NCI-H82 (cell line): ENCODE results near the gene MTG1.
A peak's percentile ranks its signal among the peaks of the same experiment; 100 is the strongest.
"Not testable (repeated sequence)": the region's sequence is repeated elsewhere in the genome, so short reads cannot be mapped to it uniquely, and the experiment has no call there.

Source experiments
- DNase-seq: peaks from one replicate; lab custom pipeline; 2025; lab: John Stamatoyannopoulos, UW

The MTG1 gene

DNA sequence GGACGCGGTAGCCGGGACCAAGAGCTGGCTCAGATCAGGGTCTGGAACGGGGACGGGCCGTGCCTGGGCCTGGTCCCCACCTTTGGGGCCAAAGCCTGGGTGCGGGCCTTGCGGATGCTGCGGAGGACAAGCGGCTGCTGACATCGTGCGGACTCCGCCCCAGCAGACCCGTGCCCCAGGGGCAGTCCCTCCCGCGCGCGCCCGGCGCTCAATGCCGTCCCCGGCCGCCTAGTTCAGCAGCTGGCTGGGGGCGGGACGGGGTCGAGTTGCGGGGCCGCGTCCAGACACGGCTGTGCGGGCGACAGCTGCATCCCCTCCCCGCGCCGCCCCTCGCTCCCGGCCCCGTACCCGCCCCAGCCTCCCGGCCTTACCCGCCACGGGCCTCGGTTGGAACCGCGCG lies 30.1 kb downstream of the MTG1 start:
- not testable (repeated sequence) for DNase-seq

DNA sequence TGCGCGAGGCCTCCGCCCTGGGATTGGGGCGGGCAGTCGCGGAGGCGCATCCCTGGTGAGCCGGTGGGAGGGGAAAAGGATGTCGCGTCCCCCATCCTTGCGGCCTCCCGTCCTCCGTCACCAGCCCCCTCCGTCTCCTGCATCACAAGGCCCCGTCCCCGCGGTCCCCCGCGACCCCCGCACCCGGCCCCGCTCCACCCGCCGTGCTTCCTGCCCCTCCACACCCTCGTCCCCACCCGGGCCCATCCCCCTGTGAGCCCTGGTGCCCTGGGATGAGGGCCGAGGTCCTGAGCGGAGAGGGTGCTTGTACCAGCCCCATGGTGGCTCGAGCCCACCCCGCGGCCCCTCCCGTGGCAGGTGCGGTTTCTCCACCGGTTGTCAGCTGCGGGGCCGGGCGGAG lies 30.6 kb downstream of the MTG1 start, which contains the start of gene SPRN:
SPRN (minus strand) TSS at position 25 of the 400 bp plus-strand sequence. CDS start 944 bp downstream, outside the sequence.
- DNase-seq = not testable (repeated sequence)

GRCh38 chr10:133429571-133429970 lies 35.6 kb downstream of the MTG1 start:
- DNase-seq = not testable (repeated sequence)

- not testable (repeated sequence) for DNase-seq
Measured at GRCh38 chr10:133431888-133432613, 38.1 kb downstream of the MTG1 start.

- DNase-seq = not testable (repeated sequence)
Measured at GRCh38 chr10:133432789-133433188, 38.8 kb downstream of the MTG1 start.

DNA sequence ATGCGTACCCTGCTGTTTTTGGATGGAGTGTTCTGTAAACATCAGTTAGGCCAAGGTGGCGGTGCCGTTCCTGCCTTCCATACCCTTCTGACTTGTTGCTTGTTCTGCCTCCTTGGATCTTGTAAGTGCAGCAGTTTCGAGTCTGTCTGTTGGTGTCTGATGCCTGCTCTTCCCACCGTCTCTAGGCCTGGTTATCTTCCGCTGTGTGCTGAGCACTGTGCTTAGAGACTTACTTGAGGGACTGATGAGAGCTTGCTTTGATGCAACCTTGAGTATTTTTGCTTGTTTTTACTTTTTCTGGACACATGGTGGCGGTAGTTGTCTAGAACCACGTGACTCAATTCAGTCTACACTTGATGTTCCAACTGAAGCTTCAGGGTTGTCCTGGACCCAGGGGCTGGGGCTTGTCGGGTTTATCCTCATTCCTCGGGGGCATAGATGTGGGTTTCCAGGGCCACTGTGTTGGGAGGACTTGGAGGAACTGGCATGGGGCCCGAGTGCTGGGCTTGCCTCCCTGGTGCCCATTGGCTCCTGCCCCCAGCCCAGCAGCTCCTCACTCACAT lies 44.8 kb downstream of the MTG1 start:
- DNase-seq = peak; percentile 16

GRCh38 chr10:133439517-133440461 lies 45.8 kb downstream of the MTG1 start:
- no peak for DNase-seq

GRCh38 chr10:133440633-133441285 lies 46.8 kb downstream of the MTG1 start:
- no peak for DNase-seq

DNA sequence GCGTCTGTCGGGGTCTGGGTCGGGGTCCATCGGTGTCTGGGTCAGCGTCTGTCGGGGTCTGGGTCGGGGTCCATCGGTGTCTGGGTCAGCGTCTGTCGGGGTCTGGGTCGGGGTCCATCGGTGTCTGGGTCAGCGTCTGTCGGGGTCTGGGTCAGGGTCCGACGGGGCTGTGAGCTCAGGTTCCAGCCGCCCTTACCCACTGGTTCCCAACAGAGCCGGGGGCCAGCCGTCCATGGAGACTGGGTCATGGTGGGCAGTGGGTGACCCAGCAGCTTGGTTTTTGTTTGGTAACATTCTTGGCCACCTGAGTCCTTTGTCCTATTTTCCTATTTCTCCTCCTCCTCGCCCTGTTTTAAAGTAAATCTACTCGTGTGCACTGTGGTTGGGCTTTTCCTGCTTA lies 47.4 kb downstream of the MTG1 start:
- DNase-seq = not testable (repeated sequence)

GRCh38 chr10:133441780-133442179 lies 47.8 kb downstream of the MTG1 start:
- no peak for DNase-seq

DNA sequence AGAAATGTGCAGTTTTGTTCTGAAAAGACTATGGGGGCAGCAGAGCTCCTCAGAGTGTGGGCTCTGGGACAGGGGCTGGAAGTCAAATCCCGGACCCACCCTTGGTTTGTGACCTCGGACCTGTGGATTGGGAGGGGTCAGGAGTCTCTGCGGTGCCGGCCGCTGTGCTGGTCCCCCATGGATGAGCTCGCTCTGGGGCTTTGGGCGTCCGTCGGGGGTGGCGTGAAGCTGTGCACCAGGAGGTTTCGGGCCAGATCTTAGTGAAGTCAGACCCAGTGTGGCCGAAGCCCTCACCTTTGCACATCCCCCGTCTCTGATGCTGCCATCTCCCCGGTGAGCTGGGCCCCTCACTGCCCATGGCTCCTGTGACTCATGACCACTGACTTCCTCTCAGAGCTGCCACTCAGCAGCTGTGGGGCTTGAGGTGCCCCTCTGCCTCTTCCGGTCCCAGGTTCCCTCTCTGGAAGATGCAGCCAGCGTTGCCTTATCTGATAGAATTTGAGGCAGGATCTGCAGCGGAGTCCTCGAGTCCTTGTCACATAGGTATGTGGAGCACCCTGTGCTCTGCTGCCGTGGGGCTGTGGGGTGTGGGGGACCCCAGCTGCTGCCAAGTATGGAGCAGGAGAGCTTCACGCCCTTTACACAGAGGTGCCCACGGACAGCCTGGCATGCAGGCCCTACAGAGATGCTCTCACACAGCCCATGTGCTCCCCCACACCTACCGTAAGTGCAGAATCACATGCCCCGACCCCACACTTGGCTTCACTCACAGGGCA lies 48.4 kb downstream of the MTG1 start:
- no peak for DNase-seq

DNA sequence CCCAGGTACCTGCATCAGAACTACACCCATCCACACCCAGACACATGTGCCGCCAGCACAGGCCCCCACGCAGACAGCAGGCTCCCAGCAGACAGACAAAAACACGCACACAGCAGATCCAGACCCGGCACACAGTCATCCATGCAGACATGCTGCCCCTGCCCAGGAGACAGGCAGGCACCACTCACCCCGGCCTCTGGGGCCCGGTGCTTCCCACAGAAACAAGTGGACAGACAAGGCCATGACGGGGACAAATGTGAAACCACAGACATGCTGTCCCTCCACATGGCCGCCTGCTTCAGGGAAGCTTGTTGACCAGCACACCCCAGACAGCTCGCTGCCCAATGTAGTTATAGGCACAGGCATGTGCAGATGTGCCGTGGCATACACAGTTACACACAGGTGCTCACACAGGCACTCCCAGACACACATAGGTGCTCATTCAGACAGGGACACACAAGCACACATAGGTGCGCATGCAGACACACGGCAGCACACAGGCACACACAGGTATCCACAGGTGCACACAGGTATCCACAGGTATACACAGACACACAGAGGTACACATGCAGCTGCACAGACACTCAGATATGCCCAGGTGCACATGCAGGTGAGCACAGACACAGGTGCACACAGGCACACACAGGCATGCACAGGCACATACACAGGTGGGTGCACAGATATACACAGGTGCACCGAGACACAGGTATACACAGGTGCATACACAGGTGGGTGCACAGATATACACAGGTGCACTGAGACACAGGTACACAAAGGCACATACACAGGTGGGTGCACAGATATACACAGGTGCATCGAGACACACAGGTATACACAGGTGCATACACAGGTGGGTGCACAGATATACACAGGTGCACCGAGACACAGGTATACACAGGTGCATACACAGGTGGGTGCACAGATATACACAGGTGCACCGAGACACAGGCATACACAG lies 49.3 kb downstream of the MTG1 start:
- DNase-seq = no peak

GRCh38 chr10:133444342-133445267 lies 50.6 kb downstream of the MTG1 start:
- DNase-seq = no peak

DNA sequence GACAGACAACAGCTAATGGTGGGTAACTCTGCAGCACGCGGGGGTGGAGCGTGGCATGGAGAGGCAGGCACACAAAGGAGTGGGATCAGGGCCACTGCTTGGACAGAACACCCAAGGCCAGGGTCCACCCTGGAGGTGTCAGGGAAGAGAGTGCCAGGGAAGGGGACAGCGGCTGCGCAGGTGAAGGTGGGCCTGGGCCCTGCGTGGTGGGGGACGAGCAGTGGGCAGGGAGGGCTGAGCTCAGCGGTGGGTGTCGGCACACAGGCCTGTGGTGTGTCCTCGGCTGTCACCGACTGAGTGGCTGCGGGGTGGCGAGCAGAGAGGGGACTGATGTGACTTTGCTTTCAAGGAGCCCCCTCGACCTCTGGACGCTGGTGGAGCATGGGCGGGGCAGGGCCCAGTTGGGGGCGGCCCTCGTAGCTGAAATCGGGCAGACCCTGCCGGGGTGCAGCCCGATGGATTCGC lies 51.3 kb downstream of the MTG1 start:
- DNase-seq = no peak

- DNase-seq = no peak
Measured at GRCh38 chr10:133445751-133446708, 52.1 kb downstream of the MTG1 start.

GRCh38 chr10:133446979-133447378 lies 53.0 kb downstream of the MTG1 start:
- no peak for DNase-seq

GRCh38 chr10:133448120-133448519 lies 54.2 kb downstream of the MTG1 start:
- no peak for DNase-seq

GRCh38 chr10:133451346-133451745 lies 57.4 kb downstream of the MTG1 start:
- no peak for DNase-seq
